C4-2B (cell line): ENCODE measurements around the gene FHOD1.

Source experiments
- ZFX ChIP-seq: fragments of 450-650 bp; IDR thresholded peaks from 2 replicates; pipeline ENCODE4 v1.6.1; 2017
- TF ChIP-seq, protein P1 (sequence below): fragments of 450-650 bp; conservative IDR thresholded peaks from 2 replicates; pipeline ENCODE4 v1.5.1; 2017; ENCODE audit warnings: mild to moderate bottlenecking

DNA sequence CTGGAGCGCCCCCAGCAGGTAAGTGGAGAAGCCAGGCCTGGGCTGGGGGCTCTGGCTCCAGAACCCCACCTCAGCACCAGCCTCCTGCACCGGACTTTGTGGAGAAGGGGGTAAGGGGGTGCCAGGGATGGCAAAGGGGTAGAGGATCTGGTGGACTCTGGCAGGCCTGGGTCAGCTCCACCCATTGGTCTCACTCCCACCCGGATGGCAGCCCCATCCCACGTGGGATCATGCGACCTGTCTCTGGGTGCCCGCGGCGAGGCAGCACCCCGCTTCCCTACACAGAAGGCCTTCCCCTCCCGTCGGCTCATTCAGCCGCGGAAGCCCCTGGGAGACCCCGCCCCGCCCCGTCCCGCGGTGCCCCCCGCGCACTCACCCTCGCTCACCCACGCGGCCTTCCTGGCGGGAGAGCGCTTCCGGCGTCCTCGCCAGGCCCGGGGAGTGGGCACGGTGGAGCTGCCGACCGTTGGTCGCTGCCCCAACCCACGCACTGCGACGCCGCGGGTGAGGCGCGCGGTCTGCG lies 31.6 kb upstream of the FHOD1 start:
- TF ChIP-seq, protein P1, sequence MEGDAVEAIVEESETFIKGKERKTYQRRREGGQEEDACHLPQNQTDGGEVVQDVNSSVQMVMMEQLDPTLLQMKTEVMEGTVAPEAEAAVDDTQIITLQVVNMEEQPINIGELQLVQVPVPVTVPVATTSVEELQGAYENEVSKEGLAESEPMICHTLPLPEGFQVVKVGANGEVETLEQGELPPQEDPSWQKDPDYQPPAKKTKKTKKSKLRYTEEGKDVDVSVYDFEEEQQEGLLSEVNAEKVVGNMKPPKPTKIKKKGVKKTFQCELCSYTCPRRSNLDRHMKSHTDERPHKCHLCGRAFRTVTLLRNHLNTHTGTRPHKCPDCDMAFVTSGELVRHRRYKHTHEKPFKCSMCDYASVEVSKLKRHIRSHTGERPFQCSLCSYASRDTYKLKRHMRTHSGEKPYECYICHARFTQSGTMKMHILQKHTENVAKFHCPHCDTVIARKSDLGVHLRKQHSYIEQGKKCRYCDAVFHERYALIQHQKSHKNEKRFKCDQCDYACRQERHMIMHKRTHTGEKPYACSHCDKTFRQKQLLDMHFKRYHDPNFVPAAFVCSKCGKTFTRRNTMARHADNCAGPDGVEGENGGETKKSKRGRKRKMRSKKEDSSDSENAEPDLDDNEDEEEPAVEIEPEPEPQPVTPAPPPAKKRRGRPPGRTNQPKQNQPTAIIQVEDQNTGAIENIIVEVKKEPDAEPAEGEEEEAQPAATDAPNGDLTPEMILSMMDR, result no peak
- peak; percentile 91; the same call in 1 of the 2 replicates for TF ChIP-seq ZFX
